Fibroblast of pulmonary artery (primary cell): ENCODE measurements around the gene NDUFAF8.

Source experiments
- DNase-seq: peaks from one replicate; pipeline ENCODE4 v3.0.0-alpha.2; 2010; ENCODE audit warnings: low read depth
- H3K4me3 ChIP-seq: replicated peaks from 2 replicates; pipeline ENCODE4 v1.5.1; 2011; ENCODE audit warnings: low read depth, mild to moderate bottlenecking, control low read depth, low read length, moderate library complexity
- TF ChIP-seq, protein P1 (sequence below): IDR thresholded peaks from 2 replicates; pipeline ENCODE4 v1.5.1; 2011; ENCODE audit warnings: mild to moderate bottlenecking, control low read depth, low read length, inconsistent platforms; ENCODE audit errors: missing control alignments

The NDUFAF8 gene

DNA sequence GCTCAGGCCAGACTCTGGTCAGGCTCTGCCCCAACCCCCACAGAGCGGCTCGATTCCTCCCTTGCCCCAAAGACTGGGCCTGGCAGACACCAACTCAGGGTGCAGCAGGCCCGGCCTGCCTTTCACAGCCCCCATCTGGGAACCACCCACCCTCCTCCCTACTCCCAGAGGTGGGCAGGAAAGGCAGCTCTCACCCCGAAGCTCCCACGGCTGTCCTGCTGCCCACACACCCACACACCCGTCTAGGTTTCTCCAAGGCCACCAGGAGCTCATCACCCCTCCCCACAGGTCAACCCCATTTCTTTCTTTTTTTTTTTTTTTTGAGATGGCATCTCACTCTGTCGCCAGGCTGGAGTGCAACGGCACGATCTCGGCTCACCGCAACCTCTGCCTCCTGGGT, 20.1 kb upstream of the NDUFAF8 start:
- DNase-seq: no peak
- no peak overlapping the region for H3K4me3 ChIP-seq
- TF ChIP-seq, protein P1, sequence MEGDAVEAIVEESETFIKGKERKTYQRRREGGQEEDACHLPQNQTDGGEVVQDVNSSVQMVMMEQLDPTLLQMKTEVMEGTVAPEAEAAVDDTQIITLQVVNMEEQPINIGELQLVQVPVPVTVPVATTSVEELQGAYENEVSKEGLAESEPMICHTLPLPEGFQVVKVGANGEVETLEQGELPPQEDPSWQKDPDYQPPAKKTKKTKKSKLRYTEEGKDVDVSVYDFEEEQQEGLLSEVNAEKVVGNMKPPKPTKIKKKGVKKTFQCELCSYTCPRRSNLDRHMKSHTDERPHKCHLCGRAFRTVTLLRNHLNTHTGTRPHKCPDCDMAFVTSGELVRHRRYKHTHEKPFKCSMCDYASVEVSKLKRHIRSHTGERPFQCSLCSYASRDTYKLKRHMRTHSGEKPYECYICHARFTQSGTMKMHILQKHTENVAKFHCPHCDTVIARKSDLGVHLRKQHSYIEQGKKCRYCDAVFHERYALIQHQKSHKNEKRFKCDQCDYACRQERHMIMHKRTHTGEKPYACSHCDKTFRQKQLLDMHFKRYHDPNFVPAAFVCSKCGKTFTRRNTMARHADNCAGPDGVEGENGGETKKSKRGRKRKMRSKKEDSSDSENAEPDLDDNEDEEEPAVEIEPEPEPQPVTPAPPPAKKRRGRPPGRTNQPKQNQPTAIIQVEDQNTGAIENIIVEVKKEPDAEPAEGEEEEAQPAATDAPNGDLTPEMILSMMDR: no peak

DNA sequence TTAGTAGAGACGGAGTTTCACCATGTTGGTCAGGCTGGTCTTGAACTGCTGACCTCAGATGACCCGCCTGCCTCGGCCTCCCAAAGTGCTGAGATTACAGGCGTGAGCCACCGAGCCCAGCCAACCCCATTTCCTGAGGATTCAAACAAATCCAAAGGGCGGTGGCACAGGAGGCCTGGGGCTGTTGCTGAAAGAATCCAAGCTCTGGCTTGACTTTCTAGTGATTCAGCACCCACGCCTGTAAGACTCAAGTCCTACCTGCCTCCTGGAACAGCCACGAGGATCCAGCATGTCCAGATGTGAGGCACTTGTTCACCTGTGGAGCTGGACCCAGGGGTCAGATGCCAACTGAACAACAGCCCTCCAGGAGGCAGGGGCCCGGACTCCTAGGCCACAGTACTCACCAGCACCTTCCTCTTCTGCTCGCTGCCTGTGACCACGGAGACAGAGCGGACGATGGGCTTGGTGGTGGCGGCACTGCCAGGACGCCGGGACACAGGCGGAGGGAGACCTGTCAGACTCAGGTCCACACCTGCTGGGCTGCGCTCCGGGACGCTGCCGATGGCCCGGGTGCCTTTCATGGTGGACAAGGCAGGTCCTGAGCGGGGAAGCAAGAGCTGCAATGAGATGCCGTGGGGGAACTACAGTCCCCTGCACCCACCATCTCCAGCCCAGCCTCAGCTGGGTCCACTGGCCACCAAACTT, 19.5 kb upstream of the NDUFAF8 start:
- TF ChIP-seq, protein P1: no peak
- DNase-seq: no peak
- H3K4me3 ChIP-seq: no peak overlapping the region

DNA sequence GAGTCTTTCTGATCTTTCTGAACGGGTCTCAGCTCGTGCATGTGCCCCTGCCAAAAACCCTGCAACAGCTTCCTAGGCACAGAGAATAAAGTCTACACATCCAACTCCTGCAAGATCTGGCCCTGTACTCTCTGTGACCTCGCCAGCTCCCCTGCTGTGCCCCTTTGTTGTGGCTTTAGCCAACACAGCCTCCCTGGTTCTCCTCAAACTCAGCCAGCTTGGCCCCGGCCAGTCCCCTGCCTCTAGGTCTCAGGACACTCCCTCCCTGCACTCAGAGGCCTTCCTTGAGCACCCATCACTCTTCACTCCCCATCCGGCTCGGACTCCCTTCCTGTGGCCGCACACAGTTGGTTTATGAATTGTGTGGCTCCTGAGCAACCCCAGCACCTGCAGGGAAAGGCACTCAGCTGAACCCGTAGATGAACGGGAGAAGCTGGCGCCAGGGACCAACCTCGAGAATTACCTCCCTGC, 17.7 kb upstream of the NDUFAF8 start:
- TF ChIP-seq, protein P1: no peak
- peak overlapping the region; percentile 69 for H3K4me3 ChIP-seq
- no peak for DNase-seq

DNA sequence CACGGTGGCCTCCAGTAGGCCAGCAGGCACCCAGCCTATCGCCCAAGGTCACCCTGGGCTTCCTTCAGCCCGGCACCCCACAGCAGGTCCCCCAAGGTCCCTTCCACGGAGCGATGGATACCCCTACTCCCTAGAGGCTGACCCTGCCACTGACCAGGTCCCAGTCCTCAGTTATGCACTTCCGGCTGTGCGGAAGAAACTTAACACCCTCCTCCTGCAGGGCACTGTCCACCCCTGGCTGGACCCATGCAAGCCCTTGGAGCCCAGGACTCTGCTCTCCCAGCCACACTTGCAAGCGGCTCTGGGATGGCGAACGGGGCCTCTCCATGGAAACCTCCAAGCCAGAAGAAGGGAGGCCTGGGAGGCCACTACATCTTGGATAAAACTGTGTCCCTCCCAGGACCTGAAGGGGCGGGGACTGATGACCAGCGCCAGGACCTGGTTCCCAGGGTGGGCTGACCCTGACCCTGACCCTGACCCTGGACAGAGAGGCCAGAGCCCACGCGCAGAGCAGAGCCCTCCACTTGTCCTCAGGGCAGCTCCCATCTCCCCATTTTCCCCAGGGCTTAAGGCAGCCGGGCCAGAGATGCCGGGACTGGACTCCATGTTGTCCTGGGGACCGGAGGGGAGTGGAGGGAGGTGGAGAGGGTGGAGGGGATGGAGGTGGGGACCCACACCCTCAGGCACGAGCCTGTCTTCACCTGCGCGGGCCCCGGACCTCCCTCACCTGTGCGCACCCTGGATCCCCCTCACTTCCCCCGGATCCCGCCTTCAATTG, 17.1 kb upstream of the NDUFAF8 start:
- H3K4me3 ChIP-seq: peak overlapping the region; percentile 69
- TF ChIP-seq, protein P1: no peak
- no peak for DNase-seq

DNA sequence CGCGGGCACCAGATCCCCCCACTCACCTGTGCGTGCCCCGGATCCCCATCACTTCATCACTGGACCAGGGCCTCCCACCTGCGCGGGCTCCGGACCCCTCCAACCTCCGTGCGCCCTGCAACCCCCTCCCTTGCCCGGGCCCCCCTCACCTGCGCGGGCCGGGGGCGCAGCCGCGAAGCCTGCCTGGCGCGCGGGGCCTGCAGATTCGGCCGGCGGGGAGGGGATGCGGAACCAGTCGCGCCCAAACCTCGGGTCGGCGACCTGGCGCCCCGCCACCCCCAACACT, 16.6 kb upstream of the NDUFAF8 start:
- no peak for DNase-seq
- peak overlapping the region; percentile 69 for H3K4me3 ChIP-seq
- TF ChIP-seq, protein P1: no peak

DNA sequence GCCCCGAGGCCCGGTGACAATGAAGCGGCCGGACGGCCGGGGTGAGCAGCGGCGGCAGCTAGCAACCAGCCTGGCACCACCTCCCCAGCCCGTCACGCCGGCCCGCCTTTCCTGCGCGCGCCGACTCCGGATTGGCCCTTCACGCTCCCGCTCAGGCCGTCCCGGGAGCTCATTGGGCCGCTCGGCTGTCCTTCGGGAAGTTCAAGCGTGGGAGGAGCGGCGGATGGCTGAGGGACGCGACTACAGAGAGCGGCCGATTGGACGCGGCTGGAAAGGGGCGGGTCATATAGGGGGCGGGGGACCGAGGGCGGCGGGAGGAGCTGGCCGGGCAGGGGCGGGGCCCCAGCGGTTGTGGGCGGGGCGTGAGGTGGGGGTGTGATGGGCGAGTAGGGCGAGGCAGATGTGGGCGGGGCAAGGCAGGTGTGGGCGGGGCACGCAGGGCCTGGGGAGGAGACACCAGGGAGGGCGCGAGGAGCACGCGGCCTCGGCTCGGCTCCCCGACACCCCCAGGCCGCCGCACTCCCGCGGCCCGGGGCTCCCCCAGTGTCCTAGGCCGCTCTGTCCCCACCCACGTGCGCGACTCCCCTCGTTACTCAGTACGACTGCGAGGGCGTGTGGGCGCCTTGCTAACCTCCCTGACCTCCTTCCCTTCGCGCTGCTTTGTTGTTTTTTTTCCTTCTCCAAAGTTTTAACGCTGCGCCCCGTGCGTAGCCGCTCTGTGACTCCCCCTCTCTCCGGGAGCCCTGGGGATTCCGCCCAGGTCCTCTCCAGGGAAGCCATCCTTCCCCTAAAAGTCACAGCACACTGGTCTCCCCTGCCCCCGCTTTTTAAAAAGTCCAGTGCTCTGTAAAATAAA, 16.0 kb upstream of the NDUFAF8 start, which contains the start of gene CEP131:
Gene CEP131, minus strand, starts transcription at position 60 of the 856 bp plus-strand sequence. CDS start 2,909 bp downstream, outside the sequence.
- TF ChIP-seq, protein P1: no peak
- DNase-seq: peak; percentile 98
- H3K4me3 ChIP-seq: peak within 1 kb of the TSS; percentile 69
